Activated naive CD4-positive, alpha-beta T cell (primary cell): ENCODE measurements around the gene RET.
"Not testable (repeated sequence)": the region's sequence is repeated elsewhere in the genome, so short reads cannot be mapped to it uniquely, and the experiment has no call there.

Source experiments
- DNase-seq, 4 experiments: peaks; one replicate each; lab custom pipeline; 2025; lab: John Stamatoyannopoulos, UW

Gene RET

GRCh38 chr10:43135656-43136055 lies 58.8 kb downstream of the RET start:
- DNase-seq, result no peak

GRCh38 chr10:43136432-43136831 lies 59.6 kb downstream of the RET start:
- DNase-seq, result no peak

DNA sequence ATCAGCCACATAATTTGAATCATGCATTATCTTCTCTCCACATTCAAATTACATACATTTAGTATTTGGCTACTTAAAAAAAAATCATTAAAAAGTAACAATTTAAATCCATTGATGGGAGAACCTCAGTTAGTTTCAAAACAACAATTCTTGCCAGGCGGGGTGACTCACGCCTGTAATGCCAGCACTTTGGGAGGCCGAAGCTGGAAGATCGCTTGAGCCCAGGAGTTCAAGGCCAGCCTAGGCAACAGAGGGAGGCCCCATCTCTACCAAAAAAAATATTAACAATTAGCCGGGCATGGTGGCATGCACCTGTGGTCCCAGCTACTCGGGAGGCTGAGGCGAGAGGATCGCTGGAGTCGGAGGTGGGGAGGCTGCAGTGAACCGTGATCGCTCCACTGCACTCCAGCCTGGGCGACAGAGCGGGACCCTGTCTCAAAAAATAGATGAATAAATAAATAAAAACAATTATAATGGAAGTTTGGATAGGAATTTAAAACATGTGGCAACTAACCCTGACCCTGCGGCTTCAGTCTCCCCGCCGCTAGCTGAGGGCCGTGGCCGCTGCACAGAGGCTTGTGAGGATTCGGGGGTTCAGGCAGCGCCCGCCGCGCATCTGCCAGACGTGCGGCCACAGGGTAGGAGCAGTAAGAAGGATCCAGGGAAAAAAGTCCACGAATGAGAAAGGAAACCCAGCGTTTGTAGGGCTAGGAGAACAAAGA lies 60.3 kb downstream of the RET start:
- no peak for DNase-seq

DNA sequence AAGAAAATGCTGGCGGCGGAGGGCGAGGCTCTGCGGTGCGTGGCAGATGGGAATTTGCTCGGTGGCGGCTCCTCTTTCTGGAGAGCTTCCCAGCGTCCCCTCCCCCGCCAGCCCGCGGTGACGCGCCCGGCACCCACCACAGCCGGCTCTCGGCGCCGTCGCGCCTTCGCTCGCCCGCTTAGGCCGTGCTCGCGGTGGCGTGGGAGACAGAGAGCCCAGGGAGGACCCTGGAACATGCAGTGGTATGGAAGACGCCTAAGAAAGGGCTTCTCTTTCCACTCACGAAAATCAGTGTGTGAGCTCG lies 60.8 kb downstream of the RET start:
- no peak for DNase-seq

DNA sequence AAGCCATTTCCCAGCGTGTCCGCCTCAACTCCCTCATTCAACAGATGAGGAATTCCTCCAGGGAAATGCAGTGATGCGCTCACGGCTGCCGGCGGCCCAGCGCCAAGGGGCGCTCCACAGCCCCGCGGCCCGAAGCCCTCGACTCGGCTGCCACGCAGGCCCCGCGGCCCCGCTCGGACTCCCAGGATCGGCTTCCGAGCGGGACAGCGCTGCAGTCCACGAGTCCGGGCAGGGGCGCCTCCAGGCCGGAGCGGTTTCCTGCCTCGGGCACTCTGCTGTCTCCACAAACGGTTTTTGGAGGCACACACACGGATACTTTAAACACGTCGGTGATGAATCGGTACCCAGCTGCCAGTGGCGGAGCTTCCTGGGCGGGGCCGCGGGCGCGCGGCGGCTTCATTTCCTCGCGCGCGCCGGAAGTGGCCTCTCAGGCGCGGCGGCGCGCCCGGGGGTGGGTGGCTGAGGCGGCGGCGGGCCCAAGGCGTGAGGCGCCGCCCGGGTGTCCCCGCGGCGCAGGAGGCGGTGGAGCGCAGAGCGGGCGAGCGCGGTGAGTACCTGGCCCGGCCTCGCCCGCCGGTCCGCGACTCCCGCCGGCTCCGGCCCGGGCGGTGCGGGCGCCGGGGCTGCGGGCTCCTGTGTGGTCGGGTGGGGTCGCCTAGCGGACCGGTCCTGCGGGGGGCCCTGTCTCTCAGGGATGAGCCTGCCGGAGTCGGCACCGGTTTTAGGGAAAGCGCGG lies 61.3 kb downstream of the RET start, which contains the start of gene CSGALNACT2:
CSGALNACT2 (plus strand) TSS at position 425 of the 736 bp plus-strand sequence. CDS start 16,705 bp downstream, outside the sequence.
- DNase-seq, result peak; percentile 46 to 87 (median 67)

- DNase-seq, result peak in 3 of 4 experiments; percentile 23 to 43 (median 32)
Observed at GRCh38 chr10:43138757-43139241, 61.9 kb downstream of the RET start.

- DNase-seq, result no peak
Observed at GRCh38 chr10:43141421-43141820, 64.6 kb downstream of the RET start.

DNA sequence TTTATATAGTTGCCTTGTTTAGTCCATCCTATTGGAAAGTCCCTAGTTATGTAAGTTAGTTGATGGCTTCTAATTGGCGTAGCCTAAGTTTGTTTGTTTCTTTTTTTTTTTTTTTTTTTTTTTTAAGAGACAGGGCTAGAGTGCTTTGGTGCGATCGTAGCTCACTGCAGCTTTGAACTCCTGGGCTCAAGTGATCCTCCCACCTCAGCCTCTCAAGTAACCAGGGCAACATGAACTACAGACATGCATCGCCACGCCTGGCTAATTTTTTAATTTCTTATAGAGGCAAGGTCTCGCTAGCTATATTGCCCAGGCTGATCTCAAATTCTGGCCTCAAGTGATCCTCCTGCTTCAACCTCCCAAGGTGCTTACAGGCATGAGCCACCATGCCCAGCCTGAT lies 68.4 kb downstream of the RET start:
- DNase-seq, result no peak

GRCh38 chr10:43145936-43146335 lies 69.1 kb downstream of the RET start:
- DNase-seq, result not testable (repeated sequence)

DNA sequence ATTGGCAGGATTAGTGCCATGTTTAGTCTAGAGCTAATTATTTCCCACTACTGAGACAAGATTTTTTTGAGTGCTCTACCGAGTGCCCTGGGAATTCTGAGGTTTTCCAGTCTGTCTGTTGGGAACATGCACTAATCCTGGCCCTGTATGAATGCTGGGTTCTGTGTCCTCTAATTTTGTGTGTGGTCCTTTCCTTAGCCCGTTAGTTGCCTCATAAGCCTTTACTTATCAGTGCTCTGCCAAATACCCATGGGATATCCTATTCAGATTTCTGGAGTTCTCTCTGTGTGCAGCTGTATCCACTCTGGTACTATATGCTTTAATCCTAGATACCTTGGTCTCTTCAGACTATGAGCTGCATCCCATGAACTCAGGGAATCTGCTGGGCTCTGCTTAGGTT lies 74.5 kb downstream of the RET start:
- no peak for DNase-seq

GRCh38 chr10:43153901-43154300 lies 77.0 kb downstream of the RET start:
- no peak for DNase-seq

GRCh38 chr10:43155221-43155620 lies 78.4 kb downstream of the RET start:
- no peak for DNase-seq

- no peak for DNase-seq
Observed at GRCh38 chr10:43155741-43156140, 78.9 kb downstream of the RET start.

DNA sequence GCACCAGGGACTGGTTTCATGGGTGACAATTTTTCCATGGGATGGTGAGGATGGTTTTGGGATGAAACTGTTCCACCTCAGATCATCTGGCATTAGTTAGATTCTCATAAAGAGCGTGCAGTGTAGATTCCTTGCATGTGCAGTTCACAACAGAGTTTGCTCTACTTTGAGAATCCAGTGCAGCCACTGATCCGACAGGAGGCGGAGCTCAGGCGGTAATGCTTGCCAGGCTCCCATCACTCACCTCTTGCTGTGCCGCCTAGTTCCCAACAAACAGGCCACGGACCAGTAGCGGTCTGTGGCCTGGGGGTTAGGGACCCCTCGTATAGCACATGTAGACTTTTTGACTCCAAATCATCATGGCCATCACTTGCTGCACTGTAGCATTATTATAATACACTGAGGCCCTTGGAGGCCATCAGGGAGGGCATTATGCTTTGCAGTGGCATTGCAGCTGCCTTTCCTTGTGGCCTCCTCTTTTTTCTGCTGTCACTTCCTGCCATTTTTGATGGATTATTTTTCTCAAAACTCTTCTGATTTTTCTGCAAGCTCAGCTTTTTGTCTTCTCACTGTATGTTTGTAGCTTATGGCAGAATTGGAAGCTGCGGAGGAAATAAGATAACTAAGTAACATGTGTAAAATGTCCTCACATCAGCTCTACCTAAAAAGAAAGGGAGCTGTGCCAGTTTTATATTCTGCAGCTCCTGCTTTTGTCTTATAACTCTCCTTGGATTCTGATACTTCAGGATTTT lies 79.9 kb downstream of the RET start:
- DNase-seq, result no peak

- no peak for DNase-seq
Observed at GRCh38 chr10:43158636-43159035, 81.8 kb downstream of the RET start.

DNA sequence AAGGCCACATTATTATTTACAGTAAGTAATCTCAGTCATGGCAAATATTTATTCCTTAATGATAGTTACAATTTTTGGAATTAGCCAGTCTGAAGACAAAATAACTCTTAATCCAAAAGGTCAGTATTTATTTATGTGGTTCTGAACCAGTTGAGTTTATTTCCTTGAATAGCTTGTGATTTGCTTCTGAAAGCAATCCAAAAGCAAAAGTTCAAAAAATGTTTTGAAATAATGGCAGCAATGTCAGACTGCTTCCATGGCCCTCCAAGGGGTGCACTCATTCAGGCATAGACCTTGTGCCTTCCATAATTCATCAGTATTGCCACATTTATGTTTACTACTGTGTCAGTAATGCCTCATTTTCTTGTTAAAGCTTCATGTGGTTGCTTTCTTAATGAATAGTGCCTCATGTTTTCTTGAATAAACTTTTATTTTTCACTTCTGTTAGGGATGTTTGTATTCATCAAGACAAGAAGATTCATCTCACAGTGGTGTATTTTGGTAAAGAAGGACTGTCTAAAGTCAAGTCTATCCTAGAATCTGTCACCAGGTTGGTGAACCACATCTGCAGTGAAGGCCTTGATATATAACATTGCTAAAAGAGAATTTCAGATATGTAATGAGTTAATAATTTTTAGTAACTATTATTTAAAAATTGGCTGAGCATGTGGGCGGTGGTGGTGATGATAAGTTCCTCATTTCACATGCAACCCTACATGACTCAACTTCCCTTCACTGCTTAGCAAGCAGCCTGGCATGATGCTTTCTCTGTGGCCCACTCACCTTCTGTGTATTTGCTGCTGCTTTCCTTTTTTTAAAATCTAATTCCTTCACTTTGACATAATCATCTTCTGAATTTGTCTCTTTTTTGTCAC lies 83.4 kb downstream of the RET start:
- DNase-seq, result no peak

GRCh38 chr10:43160921-43161255 lies 84.0 kb downstream of the RET start:
- no peak for DNase-seq

DNA sequence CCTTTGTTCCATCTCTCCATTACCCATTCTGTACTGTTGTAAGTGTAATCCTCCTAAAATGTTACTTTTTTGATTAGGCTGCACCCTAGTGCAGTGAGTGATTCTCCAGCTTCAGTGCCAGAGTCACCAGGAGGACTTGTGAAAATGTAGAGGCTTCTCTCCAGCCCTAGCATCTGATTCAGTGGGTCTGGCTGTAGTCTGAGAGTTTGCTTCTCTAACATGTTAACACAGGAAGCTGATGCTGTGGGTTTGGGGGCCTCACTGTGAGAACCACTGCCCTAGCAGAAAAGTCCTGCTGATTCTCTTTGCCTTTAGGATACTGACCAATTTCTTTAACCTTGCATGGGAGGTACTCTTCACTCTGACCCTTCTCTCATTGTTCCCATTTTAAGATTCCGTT lies 85.7 kb downstream of the RET start:
- DNase-seq, result no peak

DNA sequence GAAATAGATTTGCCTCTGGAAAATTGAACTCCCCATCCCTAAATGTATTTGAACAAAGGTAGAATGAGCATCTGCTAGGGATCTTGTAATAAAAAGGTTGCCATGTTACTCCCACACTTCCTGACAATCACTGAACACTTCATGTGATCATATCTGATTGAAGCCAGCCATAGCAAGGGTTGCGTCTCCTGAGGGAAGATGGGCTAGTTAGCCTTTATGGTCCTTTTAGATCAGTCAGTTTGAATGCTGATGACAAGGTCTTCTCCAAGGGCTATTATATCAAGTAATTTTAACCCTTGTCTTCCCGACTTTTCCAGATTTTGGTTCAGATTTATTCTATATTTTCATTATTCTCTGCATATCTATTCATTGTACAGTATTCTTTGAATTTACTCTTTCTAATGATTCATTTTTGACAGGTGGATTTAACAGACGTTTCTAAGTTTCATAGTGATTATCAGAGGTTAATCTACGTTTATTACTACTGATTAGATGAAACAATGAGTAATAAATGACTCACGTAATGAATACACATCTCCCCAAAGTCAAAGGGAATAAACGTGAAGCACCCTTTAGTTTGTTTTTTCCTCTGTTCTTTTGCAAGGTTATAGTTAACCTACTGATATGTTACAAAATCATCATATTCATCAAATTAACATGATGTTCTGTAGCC lies 89.5 kb downstream of the RET start:
- no peak for DNase-seq

GRCh38 chr10:43166880-43167497 lies 90.1 kb downstream of the RET start:
- no peak for DNase-seq

DNA sequence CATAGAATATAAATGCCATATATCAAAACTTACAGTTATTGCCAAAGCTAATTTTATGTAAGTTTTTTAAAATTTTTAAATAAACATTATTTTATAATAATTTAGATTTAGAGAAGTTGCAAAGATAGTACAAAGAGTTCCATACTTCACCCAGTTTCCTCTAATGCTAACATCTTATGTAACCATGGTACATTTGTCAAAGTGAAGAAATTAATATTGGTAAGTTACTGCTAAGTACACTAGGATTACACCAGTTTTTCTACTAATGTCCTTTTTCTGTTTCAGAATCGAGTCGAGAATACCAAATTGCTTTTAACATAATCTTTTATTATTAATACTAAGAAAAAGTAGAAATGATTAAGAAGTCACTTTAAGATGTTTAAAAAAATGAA lies 90.6 kb downstream of the RET start:
- no peak for DNase-seq
